Panc1 (cell line): Measurements from ENCODE around the gene TACR1. TPM values are rescaled to one million over a fixed set of nuclear protein-coding genes. Genes with fewer than 3 reads are reported as not detected.
A peak's percentile ranks its signal among the peaks of the same experiment; 100 is the strongest.

ENCODE experiments used
- ATAC-seq: fragments of 200-7000 bp; cut with Tn5 transposase; 2 replicates; pipeline ENCODE4 v1.9.1; 2020; ENCODE audit warnings: mild to moderate bottlenecking, moderate library complexity
- BruUV-seq: library from RNA; stranded (reverse); fragments of 400-500 nt; replicated peaks from 2 replicates; lab custom pipeline; 2021; lab: Mats Ljungman, UMichigan
- CTCF ChIA-PET: fragments of 300-600 bp; sonication (Branson Sonifier 250); formaldehyde crosslinking; loops from one replicate; lab custom pipeline; 2022; ENCODE audit warnings: antibody characterized with exemption; lab: Charles Lee
- POLR2A ChIA-PET: fragments of 300-600 bp; sonication (Branson Sonifier 250); formaldehyde crosslinking; loops from one replicate; lab custom pipeline; 2022; ENCODE audit warnings: antibody characterized with exemption; lab: Charles Lee
- DNase-seq: peaks from one replicate; pipeline ENCODE4 v3.0.0-alpha.2; 2010; ENCODE audit warnings: low read depth, low spot score
- H3K27ac ChIP-seq: 2 replicates; pipeline ENCODE4 v1.5.1; 2011; ENCODE audit warnings: mild to moderate bottlenecking, low read length, inconsistent platforms
- H3K27me3 ChIP-seq: fragments of 200-500 bp; sonication (Bioruptor generic); 2 replicates; pipeline ENCODE4 v1.6.0; 2014; ENCODE audit warnings: low read length, inconsistent platforms; ENCODE audit not compliant: control insufficient read depth, insufficient read depth
- H3K36me3 ChIP-seq: fragments of 200-500 bp; sonication (Bioruptor generic); 2 replicates; pipeline ENCODE4 v1.5.1; 2014; ENCODE audit warnings: inconsistent platforms, mild to moderate bottlenecking, low read length, moderate library complexity; ENCODE audit not compliant: control insufficient read depth, insufficient read depth
- H3K4me1 ChIP-seq: 2 replicates; pipeline ENCODE4 v1.5.1; 2011; ENCODE audit warnings: inconsistent platforms, mild to moderate bottlenecking, low read length, moderate library complexity; ENCODE audit not compliant: control insufficient read depth, insufficient read depth
- H3K4me3 ChIP-seq, 2 experiments: 2 replicates each; pipeline ENCODE4 v1.5.1; 2011 to 2012; ENCODE audit warnings: low read depth in 2 of 2, low read length in 2 of 2, mild to moderate bottlenecking in 2 of 2, inconsistent platforms in 1 of 2, moderate library complexity in 1 of 2
- H3K9me3 ChIP-seq: fragments of 200-500 bp; sonication (Bioruptor generic); 2 replicates; pipeline ENCODE4 v1.5.1; 2014; ENCODE audit warnings: low read depth, mild to moderate bottlenecking, inconsistent platforms, low read length, moderate library complexity; ENCODE audit not compliant: control insufficient read depth, insufficient read depth
- CTCF ChIP-seq: fragments of 450-650 bp; IDR thresholded peaks from 2 replicates; pipeline ENCODE4 v1.5.1; 2017; ENCODE audit warnings: mild to moderate bottlenecking
- POLR2AphosphoS5 ChIP-seq: IDR thresholded peaks from 2 replicates; pipeline ENCODE4 v1.6.1; 2012; ENCODE audit warnings: mild to moderate bottlenecking, low read depth, low read length, moderate library complexity
- REST ChIP-seq, 2 experiments: IDR thresholded peaks; 2 replicates each; pipeline ENCODE4 v1.6.1; 2011 to 2012; ENCODE audit warnings: low read depth in 2 of 2, control low read depth in 1 of 2, low read length in 1 of 2, mild to moderate bottlenecking in 1 of 2, moderate library complexity in 1 of 2; ENCODE audit not compliant: insufficient read depth in 1 of 2
- SIN3A ChIP-seq: IDR thresholded peaks from 2 replicates; pipeline ENCODE4 v1.6.1; 2012; ENCODE audit warnings: low read depth, mild to moderate bottlenecking, low read length, moderate library complexity, borderline replicate concordance; ENCODE audit not compliant: insufficient read depth
- TCF7L2 ChIP-seq: IDR thresholded peaks from 2 replicates; pipeline ENCODE4 v1.6.1; 2011; ENCODE audit warnings: mild to moderate bottlenecking, low read depth, low read length, inconsistent platforms
- in situ Hi-C: cut with HindIII; loops from 2 replicates; pipeline ENCODE4 v1.10.0; 2016; ENCODE audit warnings: low sequenced_read_pairs, low pct_unique_long_range_greater_than_20kb
- intact Hi-C: fragments of 100-400 bp; cut with micrococcal nuclease; formaldehyde crosslinking; loops from one replicate; pipeline ENCODE4 v1.10.0; 2022; ENCODE audit not compliant: unreplicated experiment
- total RNA-seq: library from RNA; stranded (reverse); gene quantifications from one replicate; pipeline ENCODE4 v1.2.1, GENCODE V29; 2021; ENCODE audit not compliant: unreplicated experiment

Gene TACR1
- total RNA-seq, 1 experiment from 2014 or later = not detected

GRCh38 chr2:75099521-75099922 is 99.8 kb downstream of the TACR1 start:
- intact Hi-C loops = no loop called here

GRCh38 chr2:75098856-75099255 is 100.5 kb downstream of the TACR1 start:
- H3K4me3 ChIP-seq = no peak overlapping the region
- H3K27ac ChIP-seq = no peak overlapping the region
- ChIA-PET CTCF (interaction anchor here (0.7 kb wide), 1 partner anchor 514 kb away, joined by 5 read pairs; no protein-coding TSS in a partner anchor), POLR2A (no interaction called here)
- 0 out of 2 replicates have a peak, but pooled peaks cover 4% of the 10 kb centered on the region for H3K4me1 ChIP-seq
- no peaks in the 10 kb centered on the region for H3K27me3 ChIP-seq
- peak; percentile 60; the same call in 1 of the 2 replicates for ATAC-seq
- DNase-seq = no peak
- BruUV-seq = no TSS peak
- no peaks in the 10 kb centered on the region for H3K9me3 ChIP-seq
- no peaks in the 10 kb centered on the region for H3K36me3 ChIP-seq
- intact Hi-C loops = no loop called here
- in situ Hi-C loops = no loop called here
- TF ChIP-seq SIN3A (no peak), CTCF (peak; percentile 67), TCF7L2 (no peak), POLR2AphosphoS5 (no peak), REST (IDR thresholded peaks at IDR 0.05; ENCODE audit: insufficient read depth in 1 of 2, low read depth in 2 of 2, low read length in 1 of 2) (no peak)

More at GRCh38 chr2:75099521-75099922, 99.8 kb downstream of the TACR1 start:
- CTCF ChIA-PET = interaction anchor here (0.7 kb wide), 1 partner anchor 513 kb away, joined by 5 read pairs; no protein-coding TSS in a partner anchor
- POLR2A ChIA-PET = no interaction called here
- Histone ChIP-seq H3K27me3 (no peaks in the 10 kb centered on the region), H3K9me3 (no peaks in the 10 kb centered on the region), H3K4me3 (no peak overlapping the region), H3K4me1 (0 out of 2 replicates have a peak, but pooled peaks cover 4% of the 10 kb centered on the region), H3K27ac (no peak overlapping the region), H3K36me3 (no peaks in the 10 kb centered on the region)
- TF ChIP-seq SIN3A = no peak
- TF ChIP-seq REST (IDR thresholded peaks at IDR 0.05; ENCODE audit: insufficient read depth in 1 of 2, low read depth in 2 of 2, low read length in 1 of 2) = no peak
- no peak for TF ChIP-seq CTCF
- TF ChIP-seq TCF7L2 = no peak
- no peak for TF ChIP-seq POLR2AphosphoS5
- in situ Hi-C loops = no loop called here
- BruUV-seq = no TSS peak
- no peak for DNase-seq
- ATAC-seq = peak; percentile 59
